NCI-H345 treated with DMSO at 0.1 percent for 48 hours (cell line): ENCODE measurements around the gene RAC2.

ENCODE experiments used
- DNase-seq: peaks from one replicate; lab custom pipeline; 2025; ENCODE audit not compliant: unreplicated experiment; lab: John Stamatoyannopoulos, UW

Gene RAC2

DNA sequence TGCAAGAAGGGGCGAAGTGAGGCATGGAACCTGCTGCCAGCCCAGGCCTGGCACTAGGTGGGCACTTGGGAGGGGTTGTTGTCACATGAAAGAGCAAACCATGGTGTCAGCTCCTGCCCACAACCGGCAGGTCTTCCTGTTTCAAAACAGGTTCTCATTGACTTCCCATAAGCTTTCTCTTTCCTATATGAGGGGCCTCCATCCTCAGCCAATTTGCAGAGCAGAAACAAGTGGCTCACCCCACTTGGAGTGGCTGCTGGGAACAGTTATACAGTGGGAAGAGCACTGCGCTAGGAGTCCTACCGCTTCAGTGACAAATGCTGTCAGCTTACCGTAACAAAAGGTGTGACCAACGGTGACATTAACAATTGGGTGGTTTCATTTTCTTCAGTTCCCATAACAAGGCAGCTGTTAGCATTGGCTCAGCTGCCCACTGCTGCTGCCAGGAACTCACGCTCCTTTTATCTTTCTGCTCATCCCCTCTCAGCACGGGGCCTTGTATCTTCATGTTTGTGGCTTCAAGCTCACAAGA is 21.6 kb downstream of the RAC2 start:
- no peak for DNase-seq

DNA sequence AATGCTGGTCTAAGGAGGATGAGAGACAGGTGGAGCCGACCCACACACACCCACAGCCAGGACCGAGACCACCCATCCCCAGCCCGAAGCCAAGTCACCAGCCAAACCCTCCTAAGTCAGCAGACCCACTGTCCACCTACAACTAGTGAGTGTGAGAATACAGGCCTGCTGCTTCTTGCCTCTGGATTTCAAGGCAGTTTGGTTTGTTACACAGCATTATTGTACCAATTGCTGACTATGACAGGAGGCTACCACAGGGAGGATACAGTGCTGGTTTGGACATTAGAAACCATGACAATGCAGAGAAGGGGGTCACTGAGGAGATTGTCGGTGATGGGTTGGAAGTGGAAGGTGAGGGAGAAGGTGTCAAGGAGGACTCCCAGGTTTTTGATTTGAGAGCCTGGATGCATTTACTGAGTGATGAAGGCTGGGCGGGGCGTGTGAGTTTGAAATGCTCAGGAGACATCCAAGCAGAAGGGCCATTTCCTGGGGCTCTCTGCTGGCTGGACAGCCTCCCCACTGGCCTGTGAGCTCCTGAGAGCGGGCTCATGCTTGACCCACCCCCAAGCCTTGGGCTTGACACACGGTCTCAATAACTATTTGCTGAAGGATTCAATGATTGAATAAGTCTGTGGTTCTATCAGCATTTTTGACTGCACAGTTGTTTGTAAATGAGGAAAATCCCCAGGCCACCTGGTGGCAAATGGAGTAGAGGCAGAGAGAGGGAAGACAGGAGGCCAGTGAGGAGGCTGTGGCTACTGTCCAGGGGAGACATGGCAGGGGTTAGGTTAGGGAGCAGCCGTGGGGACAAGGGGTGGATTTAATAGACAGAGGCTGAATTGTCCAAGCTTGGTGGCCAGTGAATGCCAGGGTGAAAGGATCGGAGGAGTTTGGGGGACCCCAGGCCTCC is 22.4 kb downstream of the RAC2 start:
- DNase-seq: no peak

DNA sequence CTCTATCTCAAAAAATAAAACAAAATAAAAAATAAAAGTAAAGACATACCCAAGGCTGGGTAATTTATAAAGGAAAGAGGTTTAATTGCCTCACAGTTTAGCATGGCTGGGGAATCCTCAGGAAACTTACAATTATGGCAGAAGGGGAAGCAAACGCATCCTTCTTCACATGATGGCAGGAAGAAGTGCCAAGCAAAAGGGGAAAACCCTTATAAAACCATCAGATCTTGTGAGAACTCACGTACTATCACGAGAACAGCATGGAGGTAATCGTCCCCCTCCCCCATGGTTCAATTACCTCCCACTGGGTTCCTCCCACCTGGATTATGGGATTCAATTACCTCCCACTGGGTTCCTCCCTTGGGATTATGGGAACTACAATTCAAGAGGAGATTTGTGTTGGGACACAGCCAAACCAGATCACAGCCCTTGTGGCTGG is 23.5 kb downstream of the RAC2 start:
- no peak for DNase-seq

DNA sequence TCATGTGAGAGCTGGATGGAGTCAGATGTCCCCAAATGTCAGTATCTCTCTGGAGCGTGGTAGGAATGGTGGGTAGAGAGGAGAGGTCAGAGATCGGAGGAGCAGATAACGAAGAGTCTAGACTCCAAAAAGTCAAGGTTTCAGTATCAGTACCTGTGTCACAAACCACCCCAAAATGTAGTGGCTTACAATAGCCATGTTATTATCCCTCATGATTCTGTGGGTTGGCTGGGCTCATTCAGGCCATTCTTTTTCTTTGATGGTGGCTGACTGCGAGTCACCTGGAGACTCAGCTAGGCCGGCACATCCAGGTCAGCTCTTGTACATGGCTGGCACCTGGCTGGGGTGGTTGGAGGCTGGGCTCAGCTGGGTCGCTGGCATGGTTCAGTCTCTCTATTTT is 24.5 kb downstream of the RAC2 start:
- DNase-seq: no peak

DNA sequence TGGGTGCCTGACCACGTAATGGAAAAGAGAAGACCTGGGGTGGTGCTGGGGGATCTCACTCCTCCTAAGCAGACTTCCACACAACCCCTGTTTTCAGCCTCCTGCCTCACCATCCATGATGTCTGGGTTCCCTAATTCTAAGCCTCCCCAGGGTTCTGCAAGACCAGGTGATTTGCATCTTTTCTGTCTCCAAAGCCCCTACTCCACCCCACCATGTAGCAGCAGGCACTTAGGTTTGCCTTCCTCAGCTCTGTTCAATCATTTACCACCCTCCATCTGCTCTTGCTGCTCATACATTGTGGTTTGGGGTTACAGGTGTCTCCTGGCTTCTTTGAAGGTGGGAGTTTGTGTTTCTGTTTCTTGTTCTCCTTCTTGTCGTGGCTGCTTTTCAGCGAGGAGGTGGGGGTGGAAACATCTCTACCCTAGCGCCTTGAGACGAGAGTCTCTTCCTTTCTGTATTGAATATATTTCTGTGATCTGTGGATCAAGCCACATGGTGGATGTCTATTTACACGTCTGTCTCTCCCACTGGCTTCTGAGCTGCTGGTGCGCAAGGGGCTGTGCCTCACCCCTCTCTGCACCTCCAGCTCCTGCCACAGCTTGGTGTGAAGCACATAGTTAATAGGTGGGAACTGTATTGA is 25.2 kb downstream of the RAC2 start:
- DNase-seq: no peak

DNA sequence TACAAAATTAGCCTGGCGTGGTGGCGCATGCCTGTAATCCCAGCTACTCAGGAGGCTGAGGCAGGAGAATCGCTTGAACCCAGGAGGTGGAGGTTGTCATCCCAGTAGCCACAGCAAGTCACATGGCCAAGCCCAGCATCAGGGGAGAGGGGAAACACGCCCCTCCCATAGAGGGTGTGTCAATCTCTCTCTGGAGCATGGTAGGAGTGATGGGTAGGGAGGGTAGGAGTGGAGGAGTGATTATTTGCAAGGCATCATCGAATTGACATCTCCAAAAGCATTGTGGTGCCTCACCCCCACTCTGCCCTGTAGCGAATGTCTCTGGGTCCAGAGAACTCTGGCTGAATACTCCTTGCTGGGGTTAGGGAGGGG is 25.7 kb downstream of the RAC2 start:
- DNase-seq: no peak

DNA sequence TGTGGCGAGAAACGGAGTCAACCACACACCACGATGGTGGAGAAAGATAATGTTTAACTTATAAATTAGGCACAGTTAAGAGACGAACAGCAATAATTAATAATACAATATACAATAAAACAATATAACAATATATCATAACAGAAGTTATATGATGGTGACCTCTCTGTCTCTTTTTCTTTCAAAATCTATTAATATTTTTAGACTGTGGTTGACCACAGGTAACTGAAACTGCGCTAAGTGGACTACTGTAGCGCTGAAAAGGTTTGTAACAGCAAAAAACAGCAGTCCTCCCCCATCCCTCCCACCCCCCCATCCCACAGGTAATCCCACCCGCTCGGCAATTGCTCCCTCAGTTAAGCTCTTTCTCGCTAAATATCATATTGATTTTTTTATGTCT is 28.2 kb downstream of the RAC2 start:
- no peak for DNase-seq

DNA sequence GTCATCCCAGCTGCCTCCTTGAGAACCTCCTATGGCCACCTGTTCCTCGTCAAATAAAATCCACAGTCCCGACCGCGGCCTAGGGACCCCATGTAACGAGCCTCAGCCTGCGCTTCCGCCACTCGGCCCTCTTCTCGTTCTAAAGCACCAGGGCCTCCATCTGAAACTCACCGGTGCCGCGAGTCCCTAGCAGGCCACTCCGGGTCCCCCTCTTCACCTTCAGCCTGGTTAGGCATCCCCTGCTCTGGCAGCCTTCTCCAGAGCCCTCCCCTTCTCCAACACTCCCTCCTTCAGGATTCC is 29.4 kb downstream of the RAC2 start:
- DNase-seq: no peak

DNA sequence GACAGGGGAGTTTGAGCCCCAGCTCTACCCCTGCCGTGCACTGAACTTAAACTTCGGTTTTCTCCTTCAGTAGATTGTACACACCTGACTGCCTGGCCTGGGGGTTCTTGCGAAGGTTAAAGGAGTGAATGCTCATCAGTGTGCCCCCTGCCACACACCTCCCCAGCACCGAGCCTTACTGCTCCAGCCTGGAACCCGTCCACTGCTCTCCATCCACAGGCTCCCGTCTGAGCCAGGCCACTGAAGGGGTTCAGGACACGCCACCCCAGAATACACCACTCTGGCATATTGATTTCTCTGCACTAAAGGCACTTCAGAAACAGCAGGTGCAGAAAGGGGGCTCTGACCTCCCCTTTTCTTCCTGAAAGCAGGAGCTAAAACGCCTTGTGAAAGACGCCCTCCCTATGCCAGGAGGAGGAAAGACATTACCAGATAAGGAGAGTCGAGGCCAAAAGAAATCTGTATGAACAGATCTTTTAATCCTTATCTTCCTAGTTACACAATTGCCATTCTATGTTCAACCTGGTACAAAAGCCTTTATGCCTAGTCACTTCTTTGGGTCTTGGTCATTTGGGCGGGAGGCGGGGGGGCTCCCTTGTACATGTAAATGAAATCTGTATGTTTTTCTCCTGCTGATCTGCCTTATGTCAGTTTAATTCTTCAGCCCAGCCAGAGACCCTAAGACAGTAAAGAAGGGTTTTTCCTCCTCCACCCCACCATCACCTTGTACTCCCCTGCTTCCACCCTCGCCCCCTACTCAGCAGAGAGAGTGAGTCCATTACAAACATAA is 29.9 kb downstream of the RAC2 start:
- DNase-seq: no peak

DNA sequence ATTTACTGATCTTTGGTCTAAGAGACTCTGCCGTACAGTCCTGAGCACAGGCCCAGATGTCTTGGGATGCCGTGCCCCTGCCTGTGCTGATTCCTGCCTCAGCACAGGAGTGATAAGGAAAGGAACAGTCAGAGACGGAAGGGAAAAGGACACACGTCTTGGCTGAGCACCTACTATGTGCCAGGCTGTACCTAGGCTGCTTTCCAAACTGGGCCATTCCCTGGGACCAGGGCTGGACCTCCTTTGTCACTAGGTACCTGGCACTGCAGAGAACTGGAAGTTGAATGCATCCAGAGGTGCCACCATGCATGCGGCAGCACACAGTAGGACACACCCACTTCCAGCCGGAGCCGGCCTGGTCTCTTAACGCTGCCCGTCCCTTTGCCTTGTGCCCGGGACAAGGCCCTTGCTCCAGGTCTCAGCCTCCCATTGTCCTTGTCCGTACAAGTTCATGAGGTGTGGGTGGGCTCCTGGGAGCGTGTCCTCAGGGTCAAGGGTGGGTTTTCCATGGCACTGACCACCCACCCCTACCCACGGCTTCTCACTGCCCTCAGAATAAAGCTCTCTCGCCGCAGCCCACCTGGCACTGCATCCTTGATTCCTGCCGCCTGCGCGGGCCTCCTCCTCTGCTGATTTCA is 30.7 kb downstream of the RAC2 start:
- DNase-seq: no peak

DNA sequence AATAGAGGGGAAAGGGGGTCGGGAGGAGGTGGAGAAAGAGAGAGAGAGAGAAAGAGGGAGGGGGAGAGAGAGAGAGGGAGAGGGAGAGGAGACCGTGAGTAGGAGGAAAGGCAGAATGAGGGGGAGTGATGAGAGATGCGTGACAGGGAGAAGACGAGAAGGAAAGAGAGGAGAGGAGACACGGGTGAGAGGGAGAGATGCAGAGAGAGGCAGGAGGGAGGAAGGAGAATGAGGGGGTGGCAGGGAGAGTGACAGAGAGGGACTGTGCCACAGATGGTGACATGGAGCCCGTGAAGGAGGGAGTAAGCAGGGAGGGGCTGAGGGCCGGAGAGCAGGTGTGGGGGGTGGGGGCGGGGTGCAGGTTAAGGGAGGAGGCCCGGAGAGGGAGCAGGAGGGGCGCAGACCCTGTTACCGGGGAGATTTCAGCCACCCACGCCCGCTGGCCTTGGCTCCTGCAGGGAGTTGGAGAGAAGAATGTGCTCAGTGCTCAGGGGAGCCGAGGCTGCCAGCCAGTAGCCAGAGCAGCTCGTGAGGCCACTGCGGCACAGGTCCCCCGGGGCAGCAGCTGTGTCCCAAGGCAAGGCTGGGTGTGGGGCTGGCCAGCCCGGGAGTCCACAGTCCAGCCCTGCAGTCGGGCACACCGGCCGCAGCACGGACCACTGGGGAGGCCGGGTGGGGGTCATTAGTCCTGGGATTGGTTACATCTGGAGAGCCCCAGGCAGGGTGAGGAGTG is 31.7 kb downstream of the RAC2 start, which contains the start of gene SSTR3:
Gene SSTR3, minus strand, starts transcription at position 304 of the 733 bp plus-strand sequence. CDS start 4,674 bp downstream, outside the sequence.
- no peak for DNase-seq

DNA sequence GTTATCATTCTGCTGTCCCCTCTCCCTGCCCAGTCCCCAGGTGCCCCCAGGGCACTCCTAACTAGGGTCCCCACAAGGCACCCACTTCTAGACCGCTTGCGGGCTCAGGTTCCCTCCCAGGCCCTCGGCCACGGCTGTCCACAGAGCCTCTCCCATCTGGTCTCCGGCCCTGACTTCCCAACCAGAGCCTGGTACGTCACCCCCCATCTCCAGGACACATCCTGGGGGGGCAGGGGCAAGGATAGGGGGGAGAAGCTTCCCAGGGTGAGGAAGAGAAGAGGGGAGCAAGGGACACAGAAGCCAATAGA is 32.2 kb downstream of the RAC2 start:
- no peak for DNase-seq

DNA sequence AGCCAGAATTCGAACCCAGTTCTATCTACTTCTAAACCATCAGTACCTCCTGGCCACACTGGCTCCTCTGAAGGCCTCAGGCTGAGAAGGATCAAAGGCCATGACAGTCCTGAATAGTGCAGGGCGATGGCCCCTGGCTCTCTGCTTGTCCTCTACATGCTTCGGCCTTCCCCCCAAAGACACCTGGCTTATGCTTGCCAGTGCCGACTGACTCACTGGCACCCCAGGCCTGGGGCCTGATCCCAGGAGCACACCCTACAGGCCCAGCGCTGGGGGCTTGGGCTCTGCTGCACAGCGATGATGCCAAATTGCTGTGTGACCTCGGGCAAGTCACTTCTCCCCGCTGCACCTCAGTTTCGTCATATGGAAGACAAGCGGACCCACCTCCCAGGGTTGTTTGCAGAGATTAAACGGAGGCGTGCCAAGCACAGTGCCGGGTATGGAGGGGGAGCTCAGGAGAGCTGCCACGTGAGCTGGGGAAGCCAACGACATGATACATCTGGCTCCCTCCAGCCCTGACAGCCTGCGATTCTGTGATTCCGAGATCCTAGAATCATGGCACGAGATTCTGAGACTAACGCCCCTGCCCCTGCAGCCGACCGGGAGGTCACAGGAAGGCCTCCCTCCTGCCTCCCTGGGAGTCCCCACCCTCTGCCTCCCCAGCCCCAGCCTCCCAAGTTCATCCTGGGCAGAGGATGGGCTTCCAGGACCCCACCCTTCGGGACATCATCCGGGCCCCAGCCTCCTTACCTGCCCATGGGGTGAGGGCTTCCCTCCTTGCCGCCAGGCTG is 32.8 kb downstream of the RAC2 start:
- no peak for DNase-seq

DNA sequence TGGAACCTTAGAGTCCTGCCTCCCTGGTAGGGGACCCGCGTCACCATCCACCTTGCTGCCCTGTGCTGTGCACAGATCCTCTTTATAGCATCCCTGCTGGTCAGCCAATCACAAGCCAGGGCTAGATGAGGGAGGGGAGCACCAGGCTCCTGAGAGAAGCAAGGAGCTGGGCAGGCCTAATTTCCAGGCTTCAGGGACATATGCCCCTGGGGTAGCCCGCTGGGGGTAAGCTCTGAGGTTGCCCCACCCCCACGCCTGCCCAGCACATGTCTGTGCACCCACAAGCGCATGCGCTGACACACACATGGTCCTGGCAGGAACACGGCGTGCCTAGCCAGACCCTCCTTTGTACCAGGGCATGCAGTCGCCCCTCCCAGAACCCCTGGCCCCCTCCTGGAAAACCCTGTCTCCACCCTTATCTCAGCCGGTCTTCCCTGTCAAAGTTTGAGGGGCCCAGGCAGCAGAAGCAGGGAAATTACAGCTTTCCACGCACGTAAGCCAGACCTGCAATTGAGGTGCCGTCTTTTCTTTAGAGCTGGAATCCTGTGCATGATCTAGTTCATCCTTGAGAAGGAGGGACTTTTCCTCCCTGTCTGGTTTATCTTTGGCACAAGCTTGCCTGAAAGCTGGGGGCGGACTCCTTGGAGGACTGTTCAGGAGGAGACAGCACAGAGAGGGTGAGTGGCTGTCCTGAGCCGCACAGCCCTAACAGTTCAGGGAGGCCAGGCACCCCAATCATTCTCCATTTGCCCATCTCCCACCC is 33.8 kb downstream of the RAC2 start:
- DNase-seq: no peak

DNA sequence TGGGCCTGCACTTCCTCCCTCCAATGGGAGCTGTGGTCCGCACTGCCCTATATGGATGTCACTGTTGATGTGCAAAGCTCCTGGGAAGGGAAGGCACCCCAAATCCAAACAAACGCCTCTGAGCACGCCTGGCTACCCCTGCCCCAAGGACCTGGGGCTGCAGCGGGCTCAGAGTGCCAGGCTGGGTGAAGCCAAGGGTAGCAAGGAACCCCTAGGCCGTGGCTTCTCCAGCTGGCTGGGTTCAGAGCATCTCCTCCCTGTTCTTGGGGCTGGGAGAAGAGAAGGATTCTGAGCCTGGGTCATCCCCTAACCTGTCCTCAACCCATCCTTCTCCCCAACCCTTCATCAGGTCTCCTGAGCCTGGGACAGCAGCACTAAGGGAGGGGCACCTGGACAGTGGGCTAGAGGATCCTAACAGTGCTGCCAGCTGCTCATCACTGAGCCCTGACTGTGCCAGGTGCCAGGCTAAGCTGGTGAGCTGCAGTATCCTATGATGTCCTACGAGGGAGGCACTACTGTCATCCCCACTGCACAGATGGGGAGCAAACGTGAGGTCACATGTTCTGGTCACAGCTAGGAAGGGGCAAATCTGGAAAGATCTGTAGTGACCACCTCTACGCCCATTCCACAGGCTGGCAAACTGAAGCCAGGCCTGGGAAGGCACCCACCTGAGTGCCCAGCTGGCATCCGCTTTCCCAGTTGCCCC is 34.8 kb downstream of the RAC2 start:
- no peak for DNase-seq

DNA sequence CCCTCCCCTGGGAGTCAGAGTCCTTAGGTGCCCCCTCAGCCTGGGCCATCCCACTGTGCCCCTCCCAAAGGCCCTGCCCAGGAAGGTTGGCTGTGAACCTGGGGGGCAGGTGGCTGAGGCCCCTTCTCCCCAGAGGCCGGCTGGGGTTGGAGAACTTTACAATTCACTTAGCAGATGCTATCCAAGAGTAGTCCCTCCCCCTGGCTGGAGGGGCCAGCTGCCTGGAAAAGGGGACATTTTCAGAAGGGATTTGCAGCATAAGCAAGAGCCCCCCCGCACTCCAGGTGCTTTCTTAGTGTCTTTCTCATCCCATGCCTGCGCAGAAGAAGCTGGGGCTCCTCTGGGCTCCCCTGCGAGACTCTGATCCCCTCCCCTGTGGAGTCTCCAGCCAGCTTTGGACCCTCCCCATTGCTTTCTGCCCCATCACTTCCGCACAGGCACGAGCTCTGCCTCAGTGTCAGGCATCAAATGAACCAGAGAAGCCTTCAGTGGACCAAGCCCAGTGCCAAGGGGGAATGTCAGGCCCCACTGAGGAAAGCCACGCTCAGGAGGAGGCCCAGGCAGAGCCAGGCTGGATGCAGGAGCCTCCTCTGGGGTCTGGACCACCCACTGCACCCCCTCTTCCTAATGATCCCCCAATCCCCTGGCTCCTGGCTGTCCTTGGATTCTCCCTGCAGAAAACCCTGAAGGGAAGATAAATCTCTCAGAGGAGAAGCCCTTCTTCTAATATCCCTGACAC is 35.5 kb downstream of the RAC2 start:
- DNase-seq: no peak

DNA sequence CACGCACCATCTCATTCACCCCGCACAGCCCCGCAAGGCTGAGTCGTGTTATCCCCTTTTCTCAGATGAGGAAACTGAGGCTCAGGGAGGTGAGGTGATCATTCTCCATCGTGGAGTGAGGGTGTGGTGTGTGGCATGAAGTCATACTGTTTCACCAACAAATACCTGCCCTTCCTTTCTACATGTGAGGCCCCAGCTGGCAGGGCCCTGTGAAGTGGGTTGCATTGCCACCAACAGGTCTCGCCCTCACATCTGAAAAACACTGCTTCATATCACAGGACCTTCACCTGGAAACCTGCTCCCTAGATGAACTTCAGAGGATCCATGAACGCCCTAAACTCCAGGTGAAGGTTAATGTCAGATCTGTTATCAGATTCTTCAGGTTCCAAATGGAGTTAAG is 36.1 kb downstream of the RAC2 start:
- no peak for DNase-seq
